Effector memory CD8-positive, alpha-beta T cell (primary cell): ENCODE measurements around the gene PLEKHA7.

Experiments used
- ATAC-seq: fragments of 150-1000 bp; cut with Tn5 transposase; replicated peaks from 2 replicates; pipeline ENCODE4 v1.10.0; 2021; ENCODE audit warnings: mild to moderate bottlenecking, moderate library complexity
- DNase-seq, 3 experiments: peaks; one replicate each; pipeline ENCODE4 v3.0.0; 2021
- H3K27ac Mint-ChIP-seq, 2 donors: one replicate each; pipeline ENCODE4 v1.8.0; 2022; ENCODE audit warnings: mild to moderate bottlenecking in 2 of 2, mixed read lengths in 2 of 2, moderate library complexity in 2 of 2
- H3K27me3 Mint-ChIP-seq, 2 donors: one replicate each; pipeline ENCODE4 v1.8.0; 2022; ENCODE audit warnings: mixed read lengths in 2 of 2
- H3K36me3 Mint-ChIP-seq: one replicate; pipeline ENCODE4 v1.8.0; 2022; ENCODE audit warnings: mild to moderate bottlenecking, moderate library complexity, mixed read lengths; ENCODE audit not compliant: insufficient read depth
- H3K4me1 Mint-ChIP-seq, 2 donors: one replicate each; pipeline ENCODE4 v1.8.0; 2022; ENCODE audit warnings: low read depth in 2 of 2, mixed read lengths in 2 of 2
- H3K4me3 Mint-ChIP-seq, 2 donors: one replicate each; pipeline ENCODE4 v1.8.0; 2022; ENCODE audit warnings: mild to moderate bottlenecking in 2 of 2, mixed read lengths in 2 of 2, moderate library complexity in 2 of 2
- H3K9me3 Mint-ChIP-seq, 2 donors: one replicate each; pipeline ENCODE4 v1.8.0; 2022; ENCODE audit warnings: mixed read lengths in 2 of 2

PLEKHA7 gene

GRCh38 chr11:17014833-17015626 is 816 bp upstream of the PLEKHA7 start:
- ATAC-seq (peak; percentile 68), DNase-seq (peak; percentile 3 to 10 (median 10))
- H3K36me3 Mint-ChIP-seq = no peaks in the 10 kb centered on the region
- peaks cover 17 to 18% of the 10 kb centered on the region in 2 donors for H3K27me3 Mint-ChIP-seq
- peak overlapping the region; percentile 78 to 88 for H3K27ac Mint-ChIP-seq
- H3K4me3 Mint-ChIP-seq = peak overlapping the region; percentile 92 to 95
- peaks cover 4 to 7% of the 10 kb centered on the region in 2 donors for H3K4me1 Mint-ChIP-seq
- no peaks in the 10 kb centered on the region for H3K9me3 Mint-ChIP-seq

GRCh38 chr11:17013548-17014320 is 480 bp downstream of the PLEKHA7 start:
- Mint-ChIP-seq H3K27ac (no peak overlapping the region), H3K9me3 (no peaks in the 10 kb centered on the region), H3K4me1 (peaks cover 4 to 7% of the 10 kb centered on the region in 2 donors), H3K4me3 (peak overlapping the region in 1 of 2 donors; percentile 54), H3K27me3 (peaks cover 17 to 18% of the 10 kb centered on the region in 2 donors), H3K36me3 (no peaks in the 10 kb centered on the region)
- peak; percentile 9 to 26 (median 17) for DNase-seq
- ATAC-seq = peak; percentile 61

- no peaks in the 10 kb centered on the region for H3K9me3 Mint-ChIP-seq
- no peak for ATAC-seq
- peaks cover 17 to 18% of the 10 kb centered on the region in 2 donors for H3K27me3 Mint-ChIP-seq
- no peak for DNase-seq
- peak overlapping the region in 1 of 2 donors; percentile 54 for H3K4me3 Mint-ChIP-seq
- H3K4me1 Mint-ChIP-seq = peaks cover 4 to 7% of the 10 kb centered on the region in 2 donors
- no peaks in the 10 kb centered on the region for H3K36me3 Mint-ChIP-seq
- H3K27ac Mint-ChIP-seq = no peak overlapping the region
Measured at GRCh38 chr11:17012712-17013547, 1.3 kb downstream of the PLEKHA7 start.

GRCh38 chr11:17012179-17012578 is 2.0 kb downstream of the PLEKHA7 start:
- DNase-seq (no peak), ATAC-seq (no peak)
- Mint-ChIP-seq H3K4me3 (no peak overlapping the region), H3K36me3 (no peaks in the 10 kb centered on the region), H3K27ac (no peak overlapping the region), H3K4me1 (peaks cover 4 to 7% of the 10 kb centered on the region in 2 donors), H3K9me3 (no peaks in the 10 kb centered on the region), H3K27me3 (peaks cover 17 to 18% of the 10 kb centered on the region in 2 donors)

DNA sequence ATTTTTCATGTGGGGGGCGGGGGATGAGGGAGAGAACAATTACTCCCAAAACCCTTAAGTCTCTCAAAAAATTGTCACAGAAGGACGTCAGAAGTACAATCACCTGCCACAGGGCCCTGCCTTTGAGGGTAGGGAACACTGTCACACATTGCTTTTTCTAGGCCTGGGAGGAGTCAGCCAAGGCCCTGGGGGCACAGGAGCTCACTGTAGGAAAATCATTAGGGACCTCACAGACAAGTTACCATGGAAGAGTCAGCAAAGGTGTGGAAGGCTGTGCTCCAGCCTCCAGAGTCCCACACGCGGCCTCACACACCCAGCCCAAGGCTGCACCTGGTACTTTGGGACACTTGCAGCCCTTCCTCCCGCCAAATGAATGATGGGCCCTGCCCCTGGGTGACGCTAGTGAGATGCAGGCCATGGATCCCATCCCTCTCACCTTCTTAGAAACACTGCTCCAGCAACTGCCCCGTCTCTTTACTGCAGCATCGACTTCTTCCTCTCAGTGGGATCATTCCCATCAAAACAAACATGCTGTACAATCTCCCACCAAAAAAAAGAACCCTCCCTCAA is 3.3 kb downstream of the PLEKHA7 start:
- H3K9me3 Mint-ChIP-seq = no peaks in the 10 kb centered on the region
- peaks cover 13 to 14% of the 10 kb centered on the region in 2 donors for H3K27me3 Mint-ChIP-seq
- no peak overlapping the region for H3K4me3 Mint-ChIP-seq
- ATAC-seq = no peak
- H3K36me3 Mint-ChIP-seq = peaks cover 3% of the 10 kb centered on the region
- peaks cover 4 to 7% of the 10 kb centered on the region in 2 donors for H3K4me1 Mint-ChIP-seq
- H3K27ac Mint-ChIP-seq = no peak overlapping the region
- no peak for DNase-seq

DNA sequence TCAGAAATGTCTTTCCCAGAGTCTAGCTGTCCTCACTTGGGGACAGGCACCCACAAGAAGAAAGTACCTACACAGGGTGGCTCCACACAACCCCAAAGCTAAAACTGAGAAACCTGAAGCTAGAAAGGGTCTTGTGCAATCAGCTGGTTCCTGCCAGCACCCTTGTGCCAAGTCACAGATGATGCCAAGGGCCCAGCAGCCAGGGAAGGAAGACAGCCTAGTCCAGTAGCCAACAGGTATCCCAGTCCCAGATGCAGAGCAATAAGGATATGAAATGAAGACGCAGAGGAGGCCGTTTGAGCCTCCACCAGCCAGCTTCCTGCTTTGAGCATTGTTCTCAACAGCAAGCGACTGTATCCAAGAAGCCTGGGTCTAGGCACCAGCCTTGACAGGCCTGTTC is 6.1 kb downstream of the PLEKHA7 start:
- DNase-seq (no peak), ATAC-seq (no peak)
- peaks cover 5% of the 10 kb centered on the region for H3K36me3 Mint-ChIP-seq
- no peaks in the 10 kb centered on the region for H3K27me3 Mint-ChIP-seq
- H3K4me1 Mint-ChIP-seq = no peaks in the 10 kb centered on the region
- H3K27ac Mint-ChIP-seq = no peak overlapping the region
- no peaks in the 10 kb centered on the region for H3K9me3 Mint-ChIP-seq
- no peak overlapping the region for H3K4me3 Mint-ChIP-seq

- Mint-ChIP-seq H3K4me1 (no peaks in the 10 kb centered on the region), H3K9me3 (no peaks in the 10 kb centered on the region), H3K27ac (no peak overlapping the region), H3K4me3 (no peak overlapping the region), H3K36me3 (peaks cover 5% of the 10 kb centered on the region), H3K27me3 (no peaks in the 10 kb centered on the region)
- ATAC-seq (no peak), DNase-seq (no peak)
Measured at GRCh38 chr11:17005646-17006045, 8.6 kb downstream of the PLEKHA7 start.

DNA sequence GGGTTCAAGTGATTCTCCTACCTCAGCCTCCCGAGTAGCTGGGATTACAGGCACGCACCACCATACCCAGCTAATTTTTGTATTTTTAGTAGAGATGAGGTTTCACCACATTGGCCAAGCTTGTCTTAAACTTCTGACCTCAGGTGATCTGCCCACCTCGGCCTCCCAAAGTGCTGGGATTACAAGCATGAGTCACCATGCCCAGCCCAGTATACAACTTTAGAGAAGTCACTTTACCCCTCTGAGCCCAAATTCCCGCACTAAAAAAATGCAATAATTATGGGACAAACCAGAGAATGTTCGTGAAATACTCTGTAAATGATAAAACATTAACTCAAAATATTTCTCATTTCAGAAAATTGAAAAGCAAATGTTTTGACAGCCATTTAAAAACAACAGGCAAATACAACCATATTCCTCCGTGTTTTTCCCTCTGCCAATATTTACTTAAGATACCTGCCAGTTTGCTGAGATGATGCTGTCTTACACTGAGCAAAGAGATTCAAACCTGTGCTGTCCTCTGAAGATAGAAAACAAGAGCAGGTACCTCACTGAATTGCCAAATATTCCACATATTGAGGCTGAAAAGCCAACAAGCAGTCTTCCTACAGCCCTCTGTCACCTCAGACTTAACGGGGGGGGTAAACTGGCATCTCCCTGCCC is 9.6 kb downstream of the PLEKHA7 start:
- no peaks in the 10 kb centered on the region for H3K4me1 Mint-ChIP-seq
- ATAC-seq (no peak), DNase-seq (no peak)
- H3K27ac Mint-ChIP-seq = no peak overlapping the region
- H3K9me3 Mint-ChIP-seq = no peaks in the 10 kb centered on the region
- peaks cover 5% of the 10 kb centered on the region for H3K36me3 Mint-ChIP-seq
- H3K4me3 Mint-ChIP-seq = no peak overlapping the region
- no peaks in the 10 kb centered on the region for H3K27me3 Mint-ChIP-seq

GRCh38 chr11:17003426-17003825 is 10.8 kb downstream of the PLEKHA7 start:
- no peak overlapping the region for H3K27ac Mint-ChIP-seq
- no peak for ATAC-seq
- no peaks in the 10 kb centered on the region for H3K9me3 Mint-ChIP-seq
- DNase-seq = no peak
- H3K36me3 Mint-ChIP-seq = peaks cover 5% of the 10 kb centered on the region
- H3K27me3 Mint-ChIP-seq = no peaks in the 10 kb centered on the region
- peaks cover 0 to 1% of the 10 kb centered on the region in 2 donors for H3K4me1 Mint-ChIP-seq
- no peak overlapping the region for H3K4me3 Mint-ChIP-seq

DNA sequence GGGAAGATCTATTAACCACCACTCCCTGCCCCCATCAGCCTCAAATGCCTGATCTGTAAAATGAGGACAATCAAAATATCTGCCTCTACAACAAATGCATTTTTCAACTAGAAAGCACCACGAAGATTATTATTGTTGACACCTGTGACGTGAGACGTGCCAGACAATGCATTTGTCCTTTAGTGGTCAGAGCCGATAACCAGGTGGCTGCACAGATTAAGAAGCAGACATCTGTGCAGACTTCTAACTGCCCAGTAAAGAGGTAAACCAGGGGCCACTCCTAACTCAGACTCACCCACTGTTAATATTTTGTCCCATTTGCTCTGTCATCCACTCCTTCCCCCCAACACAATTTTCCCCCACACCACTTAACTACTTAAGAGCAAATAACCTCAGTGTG is 11.7 kb downstream of the PLEKHA7 start:
- no peaks in the 10 kb centered on the region for H3K27me3 Mint-ChIP-seq
- H3K27ac Mint-ChIP-seq = no peak overlapping the region
- H3K36me3 Mint-ChIP-seq = peaks cover 5% of the 10 kb centered on the region
- no peaks in the 10 kb centered on the region for H3K9me3 Mint-ChIP-seq
- peaks cover 0 to 1% of the 10 kb centered on the region in 2 donors for H3K4me1 Mint-ChIP-seq
- H3K4me3 Mint-ChIP-seq = no peak overlapping the region
- DNase-seq (no peak), ATAC-seq (no peak)

GRCh38 chr11:17001806-17002205 is 12.4 kb downstream of the PLEKHA7 start:
- ATAC-seq (no peak), DNase-seq (no peak)
- Mint-ChIP-seq H3K27ac (no peak overlapping the region), H3K4me3 (no peak overlapping the region), H3K9me3 (no peaks in the 10 kb centered on the region), H3K27me3 (no peaks in the 10 kb centered on the region), H3K4me1 (peaks cover 0 to 1% of the 10 kb centered on the region in 2 donors), H3K36me3 (peaks cover 5% of the 10 kb centered on the region)

- DNase-seq (no peak), ATAC-seq (no peak)
- no peak overlapping the region for H3K4me3 Mint-ChIP-seq
- H3K4me1 Mint-ChIP-seq = peaks cover 0 to 1% of the 10 kb centered on the region in 2 donors
- H3K9me3 Mint-ChIP-seq = no peaks in the 10 kb centered on the region
- H3K36me3 Mint-ChIP-seq = peaks cover 2% of the 10 kb centered on the region
- no peak overlapping the region for H3K27ac Mint-ChIP-seq
- no peaks in the 10 kb centered on the region for H3K27me3 Mint-ChIP-seq
Measured at GRCh38 chr11:17000987-17001386, 13.2 kb downstream of the PLEKHA7 start.
